ENCODE data around the gene CDKL5.

CDKL5 gene

DNA sequence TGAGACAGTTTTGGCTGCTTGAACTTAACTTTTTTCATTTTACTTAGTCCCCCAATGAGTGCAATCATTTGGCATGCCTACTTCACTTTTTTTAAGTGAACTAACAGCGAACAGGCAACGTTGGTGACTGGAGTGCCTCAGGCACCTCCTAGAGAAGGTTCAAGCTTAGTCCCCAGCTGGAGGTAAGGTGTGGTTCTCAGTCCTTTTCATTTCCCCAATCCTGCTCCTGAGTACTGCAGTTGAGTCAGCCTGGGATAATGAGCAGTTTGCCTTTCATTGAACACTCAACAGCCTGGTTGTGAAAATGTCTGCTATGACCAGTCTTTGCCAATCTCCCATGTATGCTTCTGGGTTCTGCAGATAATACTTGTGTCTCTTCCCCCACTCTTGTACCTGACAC is 109.5 kb downstream of the CDKL5 start:
- no peak for TF ChIP-seq POLR2A (IDR thresholded peaks at IDR 0.05; ENCODE audit: low read length)
- no peak for TF ChIP-seq GATA1 (IDR thresholded peaks at IDR 0.05; ENCODE audit: low read depth, low read length)
- DNase-seq, result no peak

DNA sequence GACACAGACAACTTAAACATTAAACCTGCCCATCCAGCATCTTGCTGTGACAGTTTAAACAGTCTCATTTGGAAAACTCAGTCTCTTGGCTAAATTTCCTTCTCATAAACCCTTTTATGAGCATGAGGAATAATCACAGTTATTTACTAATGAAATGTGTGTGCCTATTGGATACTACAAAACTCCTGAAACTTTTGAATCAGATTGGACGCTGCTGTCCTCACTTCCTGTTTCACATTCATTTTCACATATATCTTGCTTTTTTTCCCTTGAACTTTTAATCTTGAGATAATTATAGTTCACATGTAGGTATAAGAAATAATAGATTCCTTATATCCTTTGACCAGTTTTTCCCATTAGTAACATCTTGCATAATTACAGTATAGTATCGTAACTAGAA is 111.7 kb downstream of the CDKL5 start:
- TF ChIP-seq POLR2A (IDR thresholded peaks at IDR 0.05; ENCODE audit: low read length), result no peak
- TF ChIP-seq GATA1 (IDR thresholded peaks at IDR 0.05; ENCODE audit: low read depth, low read length), result no peak
- DNase-seq, result no peak

DNA sequence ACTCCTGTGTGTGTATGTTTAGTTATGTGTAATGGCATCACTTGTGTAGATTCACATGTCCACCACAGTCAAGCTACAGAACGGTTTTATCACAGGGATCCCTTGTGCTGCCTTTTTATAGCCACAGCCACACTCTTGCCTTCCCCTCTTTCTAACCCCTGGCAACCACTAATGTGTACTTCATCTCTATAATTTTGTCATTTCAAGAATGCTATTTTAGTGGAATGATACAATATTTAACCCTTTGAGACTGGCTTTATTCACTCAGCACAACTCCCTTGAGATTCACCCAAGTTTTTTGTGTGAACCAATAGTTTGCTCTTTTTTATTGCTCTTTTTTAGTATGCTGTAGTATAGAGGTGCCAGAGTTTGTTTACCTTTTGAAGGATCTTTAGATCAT is 112.1 kb downstream of the CDKL5 start:
- no peak for TF ChIP-seq GATA1 (IDR thresholded peaks at IDR 0.05; ENCODE audit: low read depth, low read length)
- no peak for TF ChIP-seq POLR2A (IDR thresholded peaks at IDR 0.05; ENCODE audit: low read length)
- DNase-seq, result no peak

DNA sequence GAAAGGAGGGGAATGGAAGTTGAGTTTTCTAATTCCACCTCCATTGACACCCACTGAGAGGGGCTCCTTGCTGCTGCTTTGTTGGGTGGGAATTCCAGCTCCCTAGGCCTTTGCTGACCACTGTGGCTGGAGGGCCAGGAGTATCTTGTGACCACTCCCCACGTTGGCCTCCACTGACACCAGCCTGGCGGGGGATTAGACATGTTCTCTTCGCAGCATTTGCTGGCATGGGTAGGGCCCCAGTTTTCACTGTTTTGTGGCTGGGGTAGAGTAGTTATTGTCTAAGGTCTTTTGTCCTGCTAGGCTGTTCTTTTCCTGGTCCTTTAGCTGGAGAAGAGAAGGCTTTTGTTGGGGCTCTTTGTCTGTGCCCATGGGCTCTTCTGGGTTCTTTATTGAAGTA is 116.7 kb downstream of the CDKL5 start:
- TF ChIP-seq GATA1 (IDR thresholded peaks at IDR 0.05; ENCODE audit: low read depth, low read length), result no peak
- no peak for TF ChIP-seq POLR2A (IDR thresholded peaks at IDR 0.05; ENCODE audit: low read length)
- DNase-seq, result no peak

DNA sequence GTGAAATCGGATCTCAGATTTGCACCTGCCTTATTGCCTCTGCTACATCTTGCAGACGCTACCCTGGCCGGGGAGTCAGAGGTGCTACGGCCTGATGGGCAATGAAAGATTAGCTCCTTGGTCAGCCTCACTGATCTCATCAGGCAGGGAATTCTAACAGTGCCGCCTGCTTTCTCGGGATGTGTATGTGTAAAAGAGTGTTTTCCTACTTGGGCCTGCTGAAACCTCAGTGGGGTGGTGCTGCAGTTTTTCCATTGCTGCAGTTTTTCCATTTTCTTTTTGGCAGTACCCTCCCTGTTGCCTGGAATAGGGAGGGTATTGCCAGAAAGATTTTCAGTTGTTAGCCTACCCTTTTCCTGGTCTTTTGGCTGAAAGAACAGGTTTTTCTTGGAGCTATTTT is 117.5 kb downstream of the CDKL5 start:
- DNase-seq, result no peak
- no peak for TF ChIP-seq GATA1 (IDR thresholded peaks at IDR 0.05; ENCODE audit: low read depth, low read length)
- no peak for TF ChIP-seq POLR2A (IDR thresholded peaks at IDR 0.05; ENCODE audit: low read length)

DNA sequence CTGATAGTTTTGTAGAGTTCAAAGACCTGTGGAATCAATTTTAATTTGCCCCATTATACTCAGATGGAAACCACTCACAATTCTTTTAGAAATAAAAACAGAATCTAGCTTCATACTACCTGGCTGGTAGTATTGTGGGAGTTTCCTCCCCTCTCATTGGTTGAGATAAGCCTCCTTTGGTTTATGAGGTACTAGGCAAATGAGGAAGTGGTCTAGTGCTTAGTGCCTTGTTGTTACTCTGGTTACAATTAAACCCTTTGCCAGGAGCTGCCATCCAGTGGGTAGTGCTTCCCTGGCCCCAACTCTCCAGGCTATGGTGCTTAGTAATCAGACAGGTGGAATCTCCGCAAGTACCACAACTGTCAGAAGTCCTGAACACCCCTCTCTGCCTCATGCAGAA is 118.3 kb downstream of the CDKL5 start:
- DNase-seq, result no peak
- TF ChIP-seq POLR2A (IDR thresholded peaks at IDR 0.05; ENCODE audit: low read length) (no peak), GATA1 (IDR thresholded peaks at IDR 0.05; ENCODE audit: low read depth, low read length) (no peak)

DNA sequence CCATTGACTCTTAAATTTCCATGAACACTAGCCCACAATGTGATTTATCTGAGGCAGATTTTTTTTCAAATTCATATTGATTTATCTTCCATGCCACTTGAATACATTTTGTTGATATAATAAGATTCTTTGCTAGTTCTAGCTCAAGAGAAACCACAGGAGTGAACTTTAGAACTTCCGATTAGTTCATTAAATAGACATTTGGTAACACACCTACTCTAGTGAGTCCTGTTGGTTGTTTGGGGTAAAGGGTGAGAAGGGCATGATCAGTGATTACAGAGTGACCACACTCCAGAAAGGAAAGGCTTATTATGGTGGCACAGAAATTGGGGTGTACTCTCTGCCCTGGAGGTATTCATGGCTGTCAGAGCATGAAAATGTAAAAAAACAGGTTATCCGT is 120.4 kb downstream of the CDKL5 start:
- no peak for TF ChIP-seq GATA1 (IDR thresholded peaks at IDR 0.05; ENCODE audit: low read depth, low read length)
- no peak for TF ChIP-seq POLR2A (IDR thresholded peaks at IDR 0.05; ENCODE audit: low read length)
- DNase-seq, result no peak

DNA sequence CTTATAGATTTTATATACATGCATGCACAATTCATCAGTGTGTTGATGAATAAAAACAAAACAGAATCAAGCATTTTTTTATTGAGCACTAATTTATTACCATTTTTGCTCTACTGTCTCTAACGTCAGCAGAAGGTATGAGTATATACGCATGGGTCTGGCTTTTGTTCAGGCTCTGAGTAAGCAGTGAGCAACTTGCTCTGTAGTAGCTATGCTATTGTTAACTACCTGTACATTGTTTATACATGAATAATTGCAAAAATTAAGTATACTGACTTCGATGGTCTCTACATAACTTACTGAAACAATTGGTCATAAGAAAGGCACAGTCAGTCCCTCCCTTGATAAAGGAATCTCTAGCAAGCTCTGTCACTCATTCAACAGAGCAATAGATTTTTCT is 123.6 kb downstream of the CDKL5 start:
- DNase-seq, result no peak
- TF ChIP-seq POLR2A (IDR thresholded peaks at IDR 0.05; ENCODE audit: low read length) (no peak), GATA1 (IDR thresholded peaks at IDR 0.05; ENCODE audit: low read depth, low read length) (no peak)

DNA sequence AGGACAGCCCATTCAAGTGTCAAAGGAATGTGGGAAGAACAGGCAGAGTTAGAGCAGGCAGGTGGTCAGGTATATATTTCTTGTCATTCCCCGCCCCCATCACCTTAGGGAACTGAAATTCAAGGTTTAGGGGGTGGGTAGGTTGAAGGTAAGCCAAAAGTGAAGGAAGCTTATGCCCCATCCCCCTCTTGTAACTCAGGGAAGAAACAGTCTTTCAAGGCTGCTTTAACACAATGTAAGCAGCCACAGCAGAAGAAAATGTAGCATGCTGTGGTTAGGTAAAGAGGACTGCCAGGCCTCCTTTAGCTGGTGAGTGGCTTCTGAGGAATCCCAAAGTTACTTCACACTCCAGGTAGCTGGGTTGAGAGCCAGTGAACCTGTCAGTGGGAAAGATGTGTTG is 124.2 kb downstream of the CDKL5 start:
- no peak for DNase-seq
- no peak for TF ChIP-seq GATA1 (IDR thresholded peaks at IDR 0.05; ENCODE audit: low read depth, low read length)
- no peak for TF ChIP-seq POLR2A (IDR thresholded peaks at IDR 0.05; ENCODE audit: low read length)

DNA sequence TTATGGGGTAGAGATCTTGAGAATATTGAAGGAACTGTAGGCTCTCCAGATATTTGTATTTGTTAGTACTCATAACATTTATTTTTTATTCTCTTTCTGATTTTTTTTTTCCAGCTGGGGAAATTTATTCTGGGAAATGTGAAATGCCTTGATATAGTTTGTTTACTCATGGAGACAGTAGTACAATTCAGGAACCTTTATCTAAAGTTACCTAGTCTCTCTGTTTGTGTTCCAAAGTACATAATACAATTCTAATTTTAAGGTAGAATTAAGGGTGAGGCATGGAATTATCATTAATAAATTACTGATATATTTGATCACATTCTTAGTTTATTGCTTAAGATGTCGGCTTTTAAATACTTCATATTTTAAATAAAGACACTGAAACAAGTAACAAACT is 132.5 kb downstream of the CDKL5 start:
- no peak for TF ChIP-seq POLR2A (IDR thresholded peaks at IDR 0.05; ENCODE audit: low read length)

DNA sequence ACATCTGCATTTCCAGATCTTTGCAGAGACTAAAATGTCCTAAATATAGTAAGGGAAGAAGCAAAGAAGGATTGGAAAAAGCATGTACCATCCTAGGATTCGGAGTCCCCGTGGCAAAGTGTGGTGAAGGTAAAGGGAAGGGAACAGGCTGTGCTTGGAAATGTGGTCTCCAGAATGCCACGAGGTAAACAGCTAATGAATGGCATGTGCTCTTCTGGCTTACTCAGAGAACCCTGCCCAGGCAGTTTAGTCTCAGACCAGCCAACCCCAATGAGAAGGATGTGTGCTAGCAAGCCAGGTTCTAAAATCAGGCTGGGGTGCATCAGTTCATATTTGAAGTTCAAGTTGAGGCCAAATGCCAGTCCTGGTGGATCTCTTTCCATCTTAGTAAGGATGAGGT is 133.4 kb downstream of the CDKL5 start:
- TF ChIP-seq POLR2A (IDR thresholded peaks at IDR 0.05; ENCODE audit: low read length), result no peak
- TF ChIP-seq GATA1 (IDR thresholded peaks at IDR 0.05; ENCODE audit: low read depth, low read length), result no peak
- no peak for DNase-seq

More for the DNA sequence above, 132.5 kb downstream of the CDKL5 start:
- no peak for DNase-seq

DNA sequence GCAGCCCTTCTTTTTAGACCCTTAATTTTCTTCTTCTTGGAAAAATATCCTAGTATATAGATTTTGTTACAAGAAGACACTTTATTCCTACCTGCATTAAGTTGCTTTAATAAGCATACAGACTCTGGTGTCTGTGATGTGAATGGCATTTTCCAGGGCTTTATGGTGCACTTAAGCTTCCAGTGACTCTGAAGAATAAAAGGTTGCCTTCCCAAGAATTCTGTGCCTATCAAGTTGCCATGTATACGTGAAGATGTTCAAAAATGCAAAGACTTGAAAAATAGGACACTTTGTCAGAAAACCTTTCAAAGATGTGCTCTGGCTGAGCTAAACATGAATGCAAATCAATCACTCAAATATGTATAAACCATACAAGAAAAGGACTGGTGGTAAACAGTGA is 135.6 kb downstream of the CDKL5 start:
- TF ChIP-seq POLR2A (IDR thresholded peaks at IDR 0.05; ENCODE audit: low read length) (no peak), GATA1 (IDR thresholded peaks at IDR 0.05; ENCODE audit: low read depth, low read length) (no peak)

DNA sequence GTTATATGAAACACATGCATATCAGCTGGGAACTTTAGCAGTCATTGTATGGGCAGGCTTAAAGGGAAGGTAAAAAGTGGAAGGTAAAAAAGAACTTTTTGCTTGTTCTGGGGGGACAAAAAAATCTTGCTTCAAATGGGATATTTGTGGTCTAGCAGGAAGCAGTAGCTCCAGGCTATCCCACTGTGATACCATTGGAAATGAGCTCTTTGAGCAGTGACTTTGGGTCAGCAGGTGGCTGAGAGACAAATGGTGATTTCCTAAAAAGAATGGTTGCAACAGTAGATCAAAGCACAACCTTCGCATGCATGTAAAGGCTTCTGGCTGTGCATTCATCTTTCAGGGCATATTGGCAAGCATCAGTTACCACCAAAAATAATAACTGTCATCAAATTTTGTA is 140.3 kb downstream of the CDKL5 start:
- DNase-seq, result no peak
- TF ChIP-seq GATA1 (IDR thresholded peaks at IDR 0.05; ENCODE audit: low read depth, low read length), result no peak

More for the DNA sequence above, 135.6 kb downstream of the CDKL5 start:
- no peak for DNase-seq

DNA sequence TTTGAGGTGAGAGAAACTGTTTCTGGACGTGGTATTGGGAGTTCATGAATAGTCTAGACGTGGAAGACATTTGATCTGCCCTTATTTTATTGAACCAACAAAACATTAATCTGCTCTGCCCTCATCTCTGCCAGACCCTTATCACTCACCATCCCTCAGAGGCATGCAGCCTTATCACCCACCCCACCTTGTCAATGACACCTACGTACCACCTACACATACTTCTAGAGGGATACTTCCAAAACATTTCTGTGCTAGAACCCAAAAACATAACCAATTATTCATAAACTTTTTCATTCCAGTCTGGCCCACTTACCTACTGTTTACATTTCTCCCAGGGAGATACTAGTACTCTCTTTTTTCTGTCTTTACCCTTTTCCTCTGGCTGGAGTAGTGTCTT is 141.3 kb downstream of the CDKL5 start:
- TF ChIP-seq GATA1 (IDR thresholded peaks at IDR 0.05; ENCODE audit: low read depth, low read length) (no peak), POLR2A (IDR thresholded peaks at IDR 0.05; ENCODE audit: low read length) (no peak)
- DNase-seq, result no peak

DNA sequence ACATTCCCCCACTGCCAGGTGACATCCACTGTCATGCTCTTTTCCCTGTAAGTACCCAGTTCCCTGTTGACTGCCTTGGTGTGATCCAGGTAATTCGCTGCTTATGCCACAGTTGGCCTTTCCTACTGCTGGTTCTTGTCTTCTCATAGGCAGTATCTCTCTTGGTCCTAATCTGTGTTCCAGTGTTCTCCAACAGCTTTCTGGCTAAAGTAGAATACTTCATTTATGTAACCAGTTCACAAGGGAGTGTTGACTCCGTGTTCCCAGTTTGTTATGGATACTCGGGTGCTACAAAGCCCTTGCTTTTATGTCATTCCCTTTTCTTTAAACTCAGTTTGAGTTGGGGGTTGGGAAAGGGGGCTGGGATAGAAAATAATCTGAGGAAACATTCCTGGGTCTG is 148.1 kb downstream of the CDKL5 start:
- DNase-seq, result no peak
- TF ChIP-seq POLR2A (IDR thresholded peaks at IDR 0.05; ENCODE audit: low read length) (no peak), GATA1 (IDR thresholded peaks at IDR 0.05; ENCODE audit: low read depth, low read length) (no peak)

DNA sequence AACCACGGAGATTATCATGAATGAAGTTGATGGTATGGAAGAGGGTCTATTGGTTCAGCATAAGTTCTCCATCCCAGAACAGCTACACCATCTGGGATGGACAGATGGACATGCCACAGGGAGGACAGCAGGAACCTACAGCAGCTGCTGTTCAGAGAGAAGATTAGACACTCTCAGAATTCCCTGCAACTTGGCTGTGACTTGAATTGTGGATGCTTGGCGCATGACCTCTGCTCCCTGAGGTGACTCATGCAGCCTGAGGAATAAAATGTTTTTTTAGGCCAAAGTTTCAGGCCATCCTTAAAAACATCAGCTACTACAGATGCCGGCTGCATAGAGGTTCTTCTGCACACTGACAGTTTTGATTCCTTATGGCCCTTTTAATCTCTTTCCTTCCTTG is 149.2 kb downstream of the CDKL5 start:
- DNase-seq, result no peak
- TF ChIP-seq POLR2A (IDR thresholded peaks at IDR 0.05; ENCODE audit: low read length) (no peak), GATA1 (IDR thresholded peaks at IDR 0.05; ENCODE audit: low read depth, low read length) (no peak)
